Progenitor cell of endocrine pancreas (in vitro differentiated cells): Measurements from ENCODE around the gene PNPO. TPM values are rescaled to one million over a fixed set of nuclear protein-coding genes. Genes with fewer than 3 reads are reported as not detected.

Experiments
- DNase-seq: peaks from one replicate; pipeline ENCODE4 v3.0.0; 2021; ENCODE audit warnings: low spot score; ENCODE audit not compliant: unreplicated experiment
- H3K27ac Mint-ChIP-seq: 2 replicates; pipeline ENCODE4 v1.8.0; 2021; ENCODE audit warnings: mild to moderate bottlenecking, moderate library complexity, mixed read lengths
- H3K27me3 Mint-ChIP-seq: 2 replicates; pipeline ENCODE4 v1.8.0; 2021; ENCODE audit warnings: mixed read lengths
- H3K36me3 Mint-ChIP-seq: 2 replicates; pipeline ENCODE4 v1.8.0; 2022; ENCODE audit warnings: mixed read lengths; ENCODE audit not compliant: insufficient read depth
- H3K4me1 Mint-ChIP-seq: 2 replicates; pipeline ENCODE4 v1.8.0; 2021; ENCODE audit warnings: low read depth, mixed read lengths
- H3K4me3 Mint-ChIP-seq: 2 replicates; pipeline ENCODE4 v1.8.0; 2021; ENCODE audit warnings: low read depth, mild to moderate bottlenecking, moderate library complexity, mixed read lengths
- H3K9me3 Mint-ChIP-seq: 2 replicates; pipeline ENCODE4 v1.8.0; 2021; ENCODE audit warnings: low read depth, mixed read lengths
- CTCF ChIP-seq: fragments of 200-600 bp; sonication (generic); IDR thresholded peaks from one replicate; pipeline ENCODE4 v1.5.0; 2021; ENCODE audit warnings: antibody characterized with exemption, mild to moderate bottlenecking; ENCODE audit not compliant: unreplicated experiment
- total RNA-seq: library from RNA; stranded (reverse); gene quantifications from 2 replicates; pipeline ENCODE4 v1.2.1, GENCODE V29; 2021

Gene PNPO
- total RNA-seq, 1 donor from 2014 or later = 12.2 TPM

- Mint-ChIP-seq H3K36me3 (peaks cover 2% of the 10 kb centered on the region), H3K4me1 (peaks cover 83% of the 10 kb centered on the region), H3K4me3 (no peak overlapping the region), H3K27ac (peak overlapping the region; percentile 95), H3K9me3 (no peaks in the 10 kb centered on the region), H3K27me3 (no peaks in the 10 kb centered on the region)
- no peak for TF ChIP-seq CTCF
- DNase-seq = no peak
These were observed 49.8 kb downstream of the PNPO start for GRCh38 chr17:47990962-47991731.

- Mint-ChIP-seq H3K4me1 (peaks cover 78% of the 10 kb centered on the region), H3K27ac (peak overlapping the region; percentile 48), H3K4me3 (no peak overlapping the region), H3K36me3 (no peaks in the 10 kb centered on the region), H3K9me3 (no peaks in the 10 kb centered on the region), H3K27me3 (no peaks in the 10 kb centered on the region)
- no peak for DNase-seq
- TF ChIP-seq CTCF = no peak
These were observed 50.8 kb downstream of the PNPO start for GRCh38 chr17:47992216-47992615.

- Mint-ChIP-seq H3K4me1 (peaks cover 73% of the 10 kb centered on the region), H3K36me3 (no peaks in the 10 kb centered on the region), H3K9me3 (no peaks in the 10 kb centered on the region), H3K27ac (no peak overlapping the region), H3K4me3 (no peak overlapping the region), H3K27me3 (no peaks in the 10 kb centered on the region)
- TF ChIP-seq CTCF = no peak
- DNase-seq = no peak
These were observed 51.7 kb downstream of the PNPO start for GRCh38 chr17:47993031-47993564.

GRCh38 chr17:47993964-47994363, 52.6 kb downstream of the PNPO start:
- no peaks in the 10 kb centered on the region for H3K27me3 Mint-ChIP-seq
- H3K36me3 Mint-ChIP-seq = no peaks in the 10 kb centered on the region
- DNase-seq = no peak
- peak overlapping the region; percentile 74 for H3K27ac Mint-ChIP-seq
- no peak overlapping the region for H3K4me3 Mint-ChIP-seq
- TF ChIP-seq CTCF = no peak
- H3K9me3 Mint-ChIP-seq = no peaks in the 10 kb centered on the region
- H3K4me1 Mint-ChIP-seq = peaks cover 66% of the 10 kb centered on the region

DNA sequence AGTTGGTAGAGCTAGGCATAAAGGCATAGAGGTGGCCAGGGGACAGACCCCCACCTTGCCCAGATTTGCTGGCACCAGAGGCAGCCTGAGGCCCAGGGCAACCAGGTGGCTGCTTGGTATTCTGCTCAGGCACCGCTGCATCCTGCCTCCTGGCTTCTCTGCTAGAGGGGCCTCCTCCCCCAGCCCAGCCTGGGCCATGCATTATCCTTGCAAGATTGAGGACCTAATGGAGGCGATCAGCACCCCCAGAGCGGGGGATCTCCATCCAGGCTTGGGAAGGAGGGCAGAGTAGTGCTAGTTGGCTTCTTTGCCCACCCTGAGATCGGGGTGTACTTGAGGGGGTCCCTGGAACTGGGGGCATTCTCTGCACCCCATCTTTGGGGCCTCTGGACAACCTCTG, 53.4 kb downstream of the PNPO start:
- peak overlapping the region; percentile 87 for H3K27ac Mint-ChIP-seq
- DNase-seq = no peak
- TF ChIP-seq CTCF = no peak
- H3K27me3 Mint-ChIP-seq = no peaks in the 10 kb centered on the region
- H3K9me3 Mint-ChIP-seq = no peaks in the 10 kb centered on the region
- H3K36me3 Mint-ChIP-seq = no peaks in the 10 kb centered on the region
- peaks cover 61% of the 10 kb centered on the region for H3K4me1 Mint-ChIP-seq
- H3K4me3 Mint-ChIP-seq = no peak overlapping the region
